Activated naive CD4-positive, alpha-beta T cell treated with Interleukin-2 at 50 U/mL for 16 hours (primary cell): ENCODE data around the gene CACNA1S.

Experiments used
- DNase-seq: peaks from one replicate; pipeline ENCODE4 v3.0.0-alpha.2; 2020

Gene CACNA1S

DNA sequence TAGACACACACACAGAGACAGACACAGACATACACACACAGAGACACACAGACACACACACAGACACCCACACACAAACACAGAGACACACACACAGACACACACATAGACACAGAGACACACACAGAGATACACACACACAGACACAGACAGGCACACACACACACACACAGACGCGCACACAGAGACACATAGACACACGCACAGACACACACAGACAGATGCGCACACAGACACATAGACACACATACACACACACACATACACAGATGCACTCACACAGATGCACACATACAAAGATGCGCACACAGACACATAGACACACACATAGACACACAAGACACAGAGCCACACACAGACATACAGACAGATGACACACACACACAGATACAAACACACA is 104.7 kb downstream of the CACNA1S start:
- no peak for DNase-seq

DNA sequence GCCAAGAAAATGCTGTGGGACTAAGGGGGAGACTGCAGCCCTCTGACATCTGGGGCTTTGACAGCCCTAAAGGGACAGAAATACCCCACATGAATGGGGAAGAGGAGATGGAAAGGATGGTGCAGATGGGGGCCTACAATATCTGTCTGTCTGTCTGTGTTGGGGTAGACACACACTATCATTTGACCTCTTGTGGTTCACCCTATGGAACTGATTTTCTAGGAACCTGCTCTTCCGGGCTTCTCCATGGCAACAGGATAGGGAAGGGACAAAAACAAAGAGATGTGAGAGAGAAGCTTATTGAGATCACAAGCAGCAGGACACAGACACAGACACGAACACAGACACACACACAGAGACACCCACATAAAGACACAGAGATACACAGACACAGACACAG is 105.8 kb downstream of the CACNA1S start:
- no peak for DNase-seq

DNA sequence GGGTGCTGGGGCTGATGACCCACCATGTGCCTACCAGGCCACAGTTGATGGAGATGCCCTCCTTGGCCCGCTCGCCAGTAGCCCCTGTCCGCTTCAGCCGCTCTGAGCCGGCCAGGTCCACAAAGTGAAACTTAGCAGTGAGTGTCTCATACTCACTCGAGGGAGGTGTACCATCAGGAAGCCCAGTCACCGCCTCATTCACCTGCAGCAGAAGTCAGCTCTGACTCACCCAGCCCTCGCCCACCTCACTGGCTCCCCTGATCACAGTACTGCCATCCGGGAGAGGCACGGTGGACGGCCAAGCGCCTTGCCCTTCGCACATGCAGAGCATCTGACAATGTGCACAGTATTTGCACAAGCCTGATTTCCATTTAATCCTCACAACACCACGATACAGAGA is 107.5 kb downstream of the CACNA1S start:
- no peak for DNase-seq

DNA sequence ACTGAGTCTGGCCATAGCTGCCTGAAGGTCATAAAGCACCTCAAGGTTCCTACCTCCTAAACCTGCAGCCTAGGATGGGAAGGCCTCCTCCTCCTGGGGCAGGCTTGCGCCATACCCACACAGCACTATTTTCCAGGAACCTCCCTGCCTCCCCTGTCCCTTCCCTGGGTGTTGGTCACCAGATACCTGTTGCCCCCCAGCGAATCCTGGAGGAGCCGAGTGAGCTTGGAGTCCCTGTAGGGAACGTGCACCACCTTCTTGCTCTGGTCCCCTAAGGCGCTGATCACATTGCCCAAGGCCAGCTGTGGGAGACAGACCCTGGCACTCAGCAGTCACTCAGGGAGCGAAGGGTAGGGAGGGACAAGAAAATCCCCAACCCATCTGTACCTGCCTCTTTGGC is 108.1 kb downstream of the CACNA1S start:
- no peak for DNase-seq

DNA sequence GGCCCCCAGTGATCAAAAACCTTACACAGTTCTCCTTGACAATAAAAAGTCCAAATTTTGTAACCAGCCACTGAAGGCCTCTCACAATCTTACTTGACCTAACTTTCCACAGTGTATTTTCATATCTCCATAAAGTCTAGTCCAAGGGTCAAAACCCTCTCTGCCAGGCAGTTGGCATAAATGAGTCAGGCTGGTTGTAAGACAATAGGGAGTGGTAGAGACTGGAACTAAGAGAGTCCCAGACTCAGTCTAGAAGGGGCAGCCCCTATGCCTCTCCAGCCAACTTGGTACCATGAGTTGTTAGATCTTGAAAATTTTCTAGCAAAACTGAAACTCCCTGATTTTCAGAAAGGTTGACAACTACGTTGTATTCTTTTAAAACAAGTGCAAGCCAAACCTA is 109.7 kb downstream of the CACNA1S start:
- no peak for DNase-seq

DNA sequence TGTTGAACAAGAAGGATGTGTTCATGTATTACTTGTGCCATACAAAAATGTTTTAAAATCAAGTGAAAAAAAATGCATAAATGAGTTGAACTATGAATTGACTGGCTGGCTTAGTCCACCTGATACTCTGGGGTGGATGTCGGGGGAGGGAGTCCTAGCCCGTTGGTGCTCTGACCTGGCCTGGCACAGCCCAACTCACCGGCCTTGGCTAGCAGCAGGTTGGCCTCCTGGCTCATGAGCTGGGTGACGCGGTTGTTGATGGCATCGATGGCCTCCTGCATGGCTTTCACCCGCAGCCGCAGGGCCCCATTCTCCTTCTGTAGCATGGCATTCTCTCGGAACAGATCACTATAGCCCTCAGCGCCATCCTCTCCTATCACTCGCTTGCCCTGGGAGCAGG is 110.3 kb downstream of the CACNA1S start:
- DNase-seq = no peak

DNA sequence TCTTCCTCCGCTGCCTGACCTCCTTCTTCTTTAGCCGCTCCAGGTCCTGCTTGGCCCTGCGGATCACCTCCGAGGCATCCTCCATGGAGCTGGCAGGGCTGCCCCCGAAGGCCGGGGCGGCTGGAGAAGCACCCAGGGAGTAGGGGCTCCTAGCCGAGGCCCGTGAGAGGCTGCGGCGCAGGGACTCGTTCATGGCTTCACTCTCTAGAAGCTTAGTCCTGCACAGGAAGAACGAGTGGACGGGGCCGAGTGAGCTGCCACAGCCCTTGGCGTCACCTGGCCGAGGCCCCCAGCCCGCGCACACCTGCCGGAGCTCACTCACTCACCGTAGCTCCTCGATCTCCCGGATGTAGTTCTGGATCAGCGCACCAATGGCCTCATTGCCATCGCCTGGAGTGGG is 111.8 kb downstream of the CACNA1S start:
- DNase-seq = no peak

DNA sequence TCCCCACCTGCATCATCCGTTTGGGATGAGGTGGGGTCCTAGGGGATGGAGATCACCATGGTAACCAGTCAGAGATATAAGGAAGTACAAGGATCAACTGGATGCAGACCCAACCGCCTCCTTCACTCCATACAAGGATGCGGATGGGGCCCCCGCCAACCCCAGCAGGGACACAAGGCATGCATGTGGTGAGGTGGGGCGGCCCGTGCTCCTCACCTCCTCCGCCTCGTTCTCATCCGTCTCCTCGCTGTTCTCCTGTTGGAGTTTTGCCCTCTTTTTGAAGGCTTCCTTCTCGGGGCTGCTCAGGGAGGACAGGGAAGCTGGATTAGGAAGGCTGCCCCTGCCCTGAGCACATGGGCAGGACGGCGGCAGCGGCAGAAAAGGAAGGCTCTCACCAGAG is 112.6 kb downstream of the CACNA1S start:
- no peak for DNase-seq

DNA sequence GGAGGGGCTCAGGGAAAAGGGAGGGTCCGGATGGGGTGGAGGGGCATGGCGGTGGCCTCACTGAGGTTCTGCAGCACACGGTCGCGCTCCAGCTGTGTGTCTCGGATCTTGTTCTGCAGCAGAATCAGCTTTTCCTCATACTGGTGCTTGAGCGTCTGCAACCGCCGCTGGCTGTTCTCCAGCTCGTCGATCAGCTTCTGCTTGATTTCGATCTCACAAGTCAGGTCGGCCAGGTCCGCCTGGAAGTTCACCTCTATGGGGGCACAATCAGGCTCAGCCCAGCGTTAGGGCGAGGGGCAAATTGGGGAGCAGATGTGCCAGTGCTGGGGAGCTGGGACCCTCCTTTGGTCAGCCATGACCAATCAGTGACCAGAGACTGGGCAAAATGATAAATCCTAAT is 113.9 kb downstream of the CACNA1S start:
- no peak for DNase-seq

DNA sequence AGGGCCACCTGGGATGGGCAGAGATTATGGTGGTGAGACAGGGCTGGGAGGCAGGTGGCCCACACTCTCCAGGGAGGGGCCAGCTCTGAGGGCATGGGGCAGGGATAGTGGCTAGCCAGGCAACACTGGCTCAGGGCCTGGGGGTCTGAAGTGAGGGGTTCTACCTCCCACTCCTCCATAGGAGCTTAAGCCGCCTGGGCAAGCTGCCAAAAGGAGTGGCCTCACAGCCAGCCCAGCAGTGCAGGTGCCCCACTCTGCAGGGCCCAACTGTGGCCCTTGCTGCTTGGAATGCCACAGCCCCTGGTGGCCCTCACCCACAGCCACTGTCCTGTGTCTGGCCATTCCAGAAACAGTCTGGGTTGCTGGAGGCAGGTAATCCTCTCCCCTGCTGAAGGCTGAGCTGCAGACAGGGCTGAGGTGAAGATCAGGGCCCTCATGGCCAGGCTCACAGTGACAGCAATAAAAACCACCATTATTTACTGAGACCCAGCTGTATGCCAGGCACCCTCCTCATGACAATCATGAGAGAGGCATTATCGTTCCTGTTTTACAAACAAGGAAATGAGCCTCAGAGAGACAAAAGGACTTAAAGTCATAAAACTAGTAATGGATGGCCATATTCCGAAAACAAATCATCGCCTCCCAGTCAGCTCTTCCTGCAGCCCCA is 119.7 kb downstream of the CACNA1S start:
- no peak for DNase-seq

DNA sequence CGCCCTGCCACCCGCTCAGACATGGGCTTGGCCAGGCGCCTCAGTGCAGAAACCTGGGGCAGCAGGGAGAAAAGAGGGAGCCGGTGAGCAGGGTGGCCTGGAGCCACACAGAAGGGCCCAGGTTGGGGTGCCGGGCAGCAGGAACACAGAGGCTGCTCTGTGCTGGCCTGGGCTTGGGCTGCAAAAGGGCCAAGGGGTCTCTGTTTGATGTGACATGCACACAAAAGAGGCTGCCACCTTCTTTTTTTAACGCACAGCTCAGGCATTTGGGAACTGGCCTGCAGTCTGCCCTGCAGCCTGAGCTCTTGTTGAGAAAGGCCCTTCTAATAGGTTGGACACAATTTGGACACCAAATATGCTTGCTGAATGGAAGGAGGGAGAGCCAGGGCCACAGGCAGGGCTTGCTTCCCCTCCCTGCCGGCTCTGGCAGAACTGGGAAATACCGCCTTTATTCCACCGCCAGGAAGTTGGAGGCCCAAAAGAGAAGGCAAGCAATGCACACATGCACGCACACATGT is 121.1 kb downstream of the CACNA1S start:
- no peak for DNase-seq

DNA sequence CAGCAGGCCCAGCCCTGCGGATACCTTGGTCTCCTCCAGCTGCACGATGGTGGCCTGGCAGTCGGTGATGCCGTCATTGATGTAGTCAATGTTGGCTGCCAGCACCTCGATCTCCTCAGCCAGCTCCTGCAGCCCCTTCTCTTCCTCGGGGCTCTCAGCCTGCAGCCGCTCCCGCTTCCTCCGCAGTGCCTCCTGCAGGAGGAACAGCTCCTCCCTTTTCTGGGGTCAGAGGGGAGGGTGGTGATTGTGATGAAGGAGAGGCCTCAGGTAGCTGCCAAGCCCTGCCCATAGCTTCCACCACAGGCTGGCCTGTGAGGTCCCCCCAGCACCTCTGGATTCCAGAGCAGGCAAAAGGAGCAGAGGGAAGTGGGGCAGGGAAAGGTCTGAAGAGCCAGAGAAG is 122.1 kb downstream of the CACNA1S start:
- no peak for DNase-seq
